Left lung (tissue), 10 donors: ENCODE results near the gene YBX3. TPM values are rescaled to one million over a fixed set of nuclear protein-coding genes. Genes with fewer than 3 reads are reported as not detected.
A peak's percentile ranks its signal among the peaks of the same experiment; 100 is the strongest.

Experiments used
- ATAC-seq: fragments of 200-7000 bp; cut with Tn5 transposase; one replicate; pipeline ENCODE4 v1.9.1; 2020; ENCODE audit warnings: moderate library complexity
- DNase-seq, 4 donors: peaks; one replicate each; pipeline ENCODE4 v3.0.0-alpha.2; 2013 to 2020
- H3K27ac ChIP-seq, 2 donors: fragments of 200-600 bp; sonication (generic) in 1 of 2; one replicate each; pipeline versions ENCODE4 v1.5.0 to v1.8.0; 2020 to 2021
- H3K27me3 ChIP-seq, 2 donors: fragments of 200-600 bp; sonication (generic) in 1 of 2; one replicate each; pipeline versions ENCODE4 v1.5.0 to v1.8.0; 2020 to 2021
- H3K36me3 ChIP-seq, 2 donors: fragments of 200-600 bp; sonication (generic) in 1 of 2; one replicate each; pipeline versions ENCODE4 v1.5.0 to v1.8.0; 2020 to 2021
- H3K4me1 ChIP-seq, 2 donors: fragments of 200-600 bp; one replicate each; pipeline ENCODE4 v1.8.0; 2021
- H3K4me3 ChIP-seq, 2 donors: fragments of 200-600 bp; sonication (generic) in 1 of 2; one replicate each; pipeline versions ENCODE4 v1.5.0 to v1.8.0; 2020 to 2021; ENCODE audit warnings: mild to moderate bottlenecking in 1 of 2
- H3K9me3 ChIP-seq, 2 donors: fragments of 200-600 bp; sonication (generic) in 1 of 2; one replicate each; pipeline versions ENCODE4 v1.5.0 to v1.8.0; 2020 to 2021
- intact Hi-C, 2 donors: fragments of 100-400 bp; cut with DNase I; formaldehyde crosslinking; loops; one replicate each; pipeline versions ENCODE4 v1.11.2 to v1.14.2; 2022
- polyA plus RNA-seq, 6 donors: library from polyadenylated mRNA; unstranded; fragments of 120-200 nt; gene quantifications; one replicate each; pipeline ENCODE4 v1.2.1, GENCODE V29; 2013; ENCODE audit not compliant: insufficient read length in 6 of 6
- total RNA-seq, 2 donors: library from RNA; stranded (reverse); fragmentation: NEBNext Ultra II Directional; extraction: Animal tissue kit (Norgen Biotek cat#: 25700); gene quantifications; one replicate each; pipeline ENCODE4 v1.2.1, GENCODE V29; 2021
- TF ChIP-seq, protein P1 (sequence below), 2 donors: fragments of 200-600 bp; sonication (generic) in 1 of 2; IDR thresholded peaks; one replicate each; pipeline versions ENCODE4 v1.5.0 to v1.8.0; 2021; ENCODE audit warnings: antibody characterized with exemption in 2 of 2
- donor health status: DM: no; HTN: yes; CAD: no.
- donor health status: DM: no; HTN: no; CAD: no.

YBX3 gene
- total and polyA plus RNA-seq, 8 donors: 145 to 285 (median 157) TPM

DNA sequence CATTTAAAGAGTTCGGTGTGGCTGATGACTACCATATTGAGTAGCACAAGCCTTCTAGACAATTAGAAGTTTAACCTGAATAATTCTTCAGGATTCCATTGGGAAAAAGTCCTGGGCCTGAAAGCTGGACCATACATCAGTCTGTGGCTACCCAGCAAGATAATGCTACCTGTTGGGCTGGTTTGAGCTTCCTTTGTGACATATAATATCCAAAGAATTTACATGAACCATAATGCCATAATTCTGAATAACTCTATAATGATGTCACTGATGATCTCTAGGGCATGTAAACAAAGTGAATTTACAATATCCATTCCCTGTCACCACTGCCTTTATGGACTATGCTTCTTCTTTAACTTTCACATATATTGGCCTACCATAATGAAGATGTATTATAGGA lies 3.8 kb upstream of the YBX3 start:
- Histone ChIP-seq H3K4me3 (no peak overlapping the region), H3K4me1 (peaks cover 0 to 4% of the 10 kb centered on the region in 2 donors), H3K27me3 (peaks cover 0 to 13% of the 10 kb centered on the region in 2 donors), H3K36me3 (no peaks in the 10 kb centered on the region), H3K27ac (no peak overlapping the region), H3K9me3 (no peaks in the 10 kb centered on the region)
- TF ChIP-seq, protein P1, sequence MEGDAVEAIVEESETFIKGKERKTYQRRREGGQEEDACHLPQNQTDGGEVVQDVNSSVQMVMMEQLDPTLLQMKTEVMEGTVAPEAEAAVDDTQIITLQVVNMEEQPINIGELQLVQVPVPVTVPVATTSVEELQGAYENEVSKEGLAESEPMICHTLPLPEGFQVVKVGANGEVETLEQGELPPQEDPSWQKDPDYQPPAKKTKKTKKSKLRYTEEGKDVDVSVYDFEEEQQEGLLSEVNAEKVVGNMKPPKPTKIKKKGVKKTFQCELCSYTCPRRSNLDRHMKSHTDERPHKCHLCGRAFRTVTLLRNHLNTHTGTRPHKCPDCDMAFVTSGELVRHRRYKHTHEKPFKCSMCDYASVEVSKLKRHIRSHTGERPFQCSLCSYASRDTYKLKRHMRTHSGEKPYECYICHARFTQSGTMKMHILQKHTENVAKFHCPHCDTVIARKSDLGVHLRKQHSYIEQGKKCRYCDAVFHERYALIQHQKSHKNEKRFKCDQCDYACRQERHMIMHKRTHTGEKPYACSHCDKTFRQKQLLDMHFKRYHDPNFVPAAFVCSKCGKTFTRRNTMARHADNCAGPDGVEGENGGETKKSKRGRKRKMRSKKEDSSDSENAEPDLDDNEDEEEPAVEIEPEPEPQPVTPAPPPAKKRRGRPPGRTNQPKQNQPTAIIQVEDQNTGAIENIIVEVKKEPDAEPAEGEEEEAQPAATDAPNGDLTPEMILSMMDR (IDR thresholded peaks at IDR 0.05): no peak
- no peak for DNase-seq
- no peak for ATAC-seq
- intact Hi-C loops: no loop called here

DNA sequence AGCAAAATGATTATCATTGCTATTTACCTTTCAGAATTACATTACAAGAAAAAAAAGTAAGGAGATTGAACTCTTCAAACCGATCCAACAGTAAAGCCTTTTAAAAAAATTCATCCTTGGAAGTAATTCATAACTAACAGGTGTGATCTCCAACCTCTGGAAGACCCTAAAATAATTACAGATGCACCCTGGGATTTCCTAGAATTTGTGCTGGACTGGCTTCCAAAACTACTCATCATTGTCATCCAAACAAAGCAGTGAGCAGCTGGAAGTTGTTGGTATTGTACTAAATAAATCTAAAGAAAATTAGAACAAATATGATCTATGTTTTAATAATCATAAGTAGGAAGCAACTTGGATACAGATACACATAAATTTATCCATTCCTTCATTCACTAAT lies 1.9 kb upstream of the YBX3 start:
- Histone ChIP-seq H3K27ac (no peak overlapping the region), H3K4me3 (no peak overlapping the region), H3K9me3 (no peaks in the 10 kb centered on the region), H3K27me3 (peaks cover 0 to 13% of the 10 kb centered on the region in 2 donors), H3K4me1 (peaks cover 11 to 17% of the 10 kb centered on the region in 2 donors), H3K36me3 (no peaks in the 10 kb centered on the region)
- intact Hi-C loops: no loop called here
- DNase-seq (no peak), ATAC-seq (no peak)
- TF ChIP-seq, protein P1 (IDR thresholded peaks at IDR 0.05): no peak

DNA sequence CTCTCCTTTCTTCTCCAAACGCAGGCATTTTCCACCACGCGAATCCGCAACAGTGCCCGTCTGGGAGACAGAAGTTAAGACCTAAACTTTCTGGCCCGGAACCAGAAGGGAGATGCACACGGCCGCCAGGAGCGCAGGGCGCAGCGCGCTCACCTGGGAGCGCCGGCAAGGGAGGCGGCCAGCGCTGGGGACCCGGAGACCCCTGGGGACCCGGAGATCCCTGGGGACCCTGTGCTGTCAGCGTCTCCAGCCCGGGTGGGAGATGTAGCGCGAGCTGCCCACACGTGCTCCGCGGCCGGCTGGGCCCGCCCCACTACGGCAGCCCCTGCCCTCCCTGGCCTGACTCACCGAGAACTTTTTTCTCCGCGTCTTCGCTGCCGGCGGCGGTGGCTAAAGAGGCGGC lies 620 bp downstream of the YBX3 start:
- Histone ChIP-seq H3K4me3 (peak overlapping the region; percentile 71 to 82), H3K4me1 (peaks cover 23 to 40% of the 10 kb centered on the region in 2 donors), H3K36me3 (no peaks in the 10 kb centered on the region), H3K9me3 (no peaks in the 10 kb centered on the region), H3K27ac (peak overlapping the region; percentile 90 to 95), H3K27me3 (peaks cover 0 to 13% of the 10 kb centered on the region in 2 donors)
- ATAC-seq (peak; percentile 59), DNase-seq (peak in 2 of 4 donors; percentile 44 to 84)
- TF ChIP-seq, protein P1 (IDR thresholded peaks at IDR 0.05): no peak
- intact Hi-C loops: no loop called here

DNA sequence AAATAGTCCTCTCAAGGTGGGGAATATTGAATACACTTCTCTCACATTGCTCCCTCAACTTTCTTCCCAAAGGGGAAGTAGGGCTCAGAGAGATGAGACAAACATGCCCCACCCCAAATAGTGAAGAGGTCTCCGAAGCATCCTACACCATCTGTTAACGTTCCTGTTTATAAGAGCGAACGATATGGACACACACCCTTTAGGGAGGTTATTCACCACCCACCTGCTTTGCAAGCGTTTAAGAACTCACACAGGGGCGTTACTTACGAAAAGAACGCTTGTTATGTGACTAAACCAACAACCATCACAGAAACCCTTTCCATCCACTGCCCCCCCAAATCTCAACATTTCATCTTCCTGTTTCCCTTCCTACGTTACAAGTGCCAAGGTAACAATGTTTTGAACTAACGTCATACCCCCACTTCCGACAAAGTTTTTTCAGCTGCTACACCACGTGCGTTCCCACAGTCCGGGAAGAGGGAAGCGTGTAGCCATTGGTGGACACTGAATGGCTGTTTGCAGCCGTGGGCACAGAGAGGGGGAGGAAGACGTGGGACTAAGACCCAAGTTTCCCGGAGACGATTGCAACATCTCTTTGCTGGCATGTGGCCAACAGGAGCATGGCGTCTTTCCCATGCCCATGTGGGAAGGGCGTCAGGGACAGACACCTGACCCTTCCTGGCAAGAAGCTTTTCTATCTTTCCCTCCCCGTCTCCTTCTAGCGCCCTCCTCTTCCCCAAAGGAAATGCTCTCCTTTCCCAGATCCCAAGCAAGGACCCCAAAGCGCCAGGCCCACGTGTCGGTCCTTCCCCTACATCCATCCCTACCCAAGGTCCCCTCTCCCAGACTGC lies 1.2 kb downstream of the YBX3 start:
- intact Hi-C loops: no loop called here
- DNase-seq (peak; percentile 83 to 94 (median 88)), ATAC-seq (peak; percentile 86)
- H3K9me3 ChIP-seq: no peaks in the 10 kb centered on the region
- H3K4me1 ChIP-seq: peaks cover 30 to 46% of the 10 kb centered on the region in 2 donors
- H3K27me3 ChIP-seq: peaks cover 0 to 13% of the 10 kb centered on the region in 2 donors
- H3K4me3 ChIP-seq: peak overlapping the region; percentile 71 to 82
- peak overlapping the region; percentile 90 to 95 for H3K27ac ChIP-seq
- TF ChIP-seq, protein P1 (IDR thresholded peaks at IDR 0.05): no peak
- H3K36me3 ChIP-seq: no peaks in the 10 kb centered on the region

DNA sequence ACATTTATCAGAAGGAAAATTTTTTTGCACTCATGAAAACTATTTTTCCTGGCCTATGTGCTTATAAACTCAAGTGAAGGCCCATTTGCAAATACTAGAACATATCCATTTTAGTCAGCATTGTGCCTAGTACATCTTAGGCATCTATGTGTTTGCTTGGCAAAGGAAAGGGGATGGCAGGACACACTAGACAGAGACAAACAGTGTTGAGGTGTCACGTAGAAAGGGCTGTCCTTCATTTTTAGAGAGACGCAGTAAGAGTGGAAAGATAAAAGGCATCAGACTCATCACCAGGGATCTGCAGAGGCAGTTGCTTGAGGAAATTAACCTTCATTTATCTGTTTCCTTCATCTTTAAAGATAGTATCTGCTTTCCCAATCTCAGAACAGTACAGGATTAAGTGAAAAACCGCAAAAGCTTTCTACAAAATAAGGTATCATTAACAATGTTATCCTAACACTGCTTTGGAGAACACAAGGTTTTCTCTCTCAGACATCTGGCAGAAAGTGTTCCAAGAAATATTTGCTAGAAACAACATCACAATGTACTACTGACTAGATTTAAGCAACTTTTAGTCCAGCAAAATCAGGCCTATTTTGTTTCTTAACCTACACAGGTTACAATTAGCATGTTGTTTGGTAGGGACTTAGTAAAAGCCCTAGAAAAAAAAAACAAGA lies 2.0 kb downstream of the YBX3 start:
- DNase-seq (no peak), ATAC-seq (no peak)
- peak overlapping the region; percentile 71 to 82 for H3K4me3 ChIP-seq
- intact Hi-C loops: no loop called here
- peaks cover 0 to 13% of the 10 kb centered on the region in 2 donors for H3K27me3 ChIP-seq
- H3K27ac ChIP-seq: peak overlapping the region; percentile 90 to 95
- TF ChIP-seq, protein P1 (IDR thresholded peaks at IDR 0.05): no peak
- H3K4me1 ChIP-seq: peaks cover 35 to 54% of the 10 kb centered on the region in 2 donors
- H3K36me3 ChIP-seq: no peaks in the 10 kb centered on the region
- no peaks in the 10 kb centered on the region for H3K9me3 ChIP-seq
